CD4-positive, CD25-positive, alpha-beta regulatory T cell (primary cell): ENCODE results near the gene DEXI. TPM values are rescaled to one million over a fixed set of nuclear protein-coding genes. Genes with fewer than 3 reads are reported as not detected.

Experiments
- ATAC-seq, 2 donors: fragments of 150-1000 bp; cut with Tn5 transposase; one replicate each; pipeline ENCODE4 v1.10.0; 2021; ENCODE audit warnings: low read depth in 2 of 2, moderate number of reproducible peaks in 2 of 2, moderate library complexity in 1 of 2
- DNase-seq, 3 donors: peaks; one replicate each; pipeline versions ENCODE4 v3.0.0 to v3.0.0-alpha.2; 2012 to 2022; ENCODE audit warnings: mixed read lengths in 1 of 3
- H3K27ac ChIP-seq: one replicate; pipeline ENCODE4 v1.7.0; 2013; ENCODE audit warnings: mild to moderate bottlenecking, low read length; ENCODE audit not compliant: insufficient read depth, poor library complexity, severe bottlenecking
- H3K27me3 ChIP-seq: one replicate; pipeline ENCODE4 v1.7.0; 2013; ENCODE audit warnings: low read length; ENCODE audit not compliant: control insufficient read depth, insufficient read depth
- H3K36me3 ChIP-seq: one replicate; pipeline ENCODE4 v1.7.0; 2013; ENCODE audit warnings: mild to moderate bottlenecking, low read length, moderate library complexity; ENCODE audit not compliant: control insufficient read depth, insufficient read depth
- H3K4me1 ChIP-seq: 2 replicates; pipeline ENCODE4 v1.7.0; 2013; ENCODE audit warnings: mild to moderate bottlenecking, low read length; ENCODE audit not compliant: insufficient read depth, control insufficient read depth, poor library complexity, severe bottlenecking
- H3K4me3 ChIP-seq: one replicate; pipeline ENCODE4 v1.7.0; 2013; ENCODE audit warnings: low read depth, mild to moderate bottlenecking, low read length, moderate library complexity
- H3K9me3 ChIP-seq, 2 experiments: 1 replicate in 1 of 2; 2 replicates in 1 of 2; pipeline ENCODE4 v1.7.0; 2013; ENCODE audit warnings: low read length in 2 of 2, mild to moderate bottlenecking in 1 of 2, moderate library complexity in 1 of 2; ENCODE audit not compliant: control insufficient read depth in 2 of 2
- H3K27ac Mint-ChIP-seq, 3 donors: one replicate each; pipeline ENCODE4 v1.8.0; 2020 to 2022; ENCODE audit warnings: mild to moderate bottlenecking in 3 of 3, mixed read lengths in 3 of 3, moderate library complexity in 2 of 3
- H3K27me3 Mint-ChIP-seq: one replicate; pipeline ENCODE4 v1.8.0; 2022; ENCODE audit warnings: mild to moderate bottlenecking, mixed read lengths
- H3K36me3 Mint-ChIP-seq: one replicate; pipeline ENCODE4 v1.8.0; 2020; ENCODE audit warnings: mixed read lengths
- H3K4me1 Mint-ChIP-seq, 4 donors: one replicate each; pipeline ENCODE4 v1.8.0; 2020 to 2022; ENCODE audit warnings: mixed read lengths in 4 of 4, mild to moderate bottlenecking in 1 of 4
- H3K4me3 Mint-ChIP-seq, 4 donors: one replicate each; pipeline ENCODE4 v1.8.0; 2020 to 2022; ENCODE audit warnings: mild to moderate bottlenecking in 4 of 4, mixed read lengths in 4 of 4, moderate library complexity in 3 of 4
- H3K9me3 Mint-ChIP-seq, 7 donors: one replicate each; pipeline ENCODE4 v1.8.0; 2020 to 2022; ENCODE audit warnings: mixed read lengths in 7 of 7, mild to moderate bottlenecking in 3 of 7, moderate library complexity in 2 of 7
- polyA plus RNA-seq, 4 donors: library from polyadenylated mRNA; unstranded; fragments of 300-500 nt; fragmentation: Illumina TruSeq; gene quantifications; one replicate each; pipeline ENCODE4 v1.2.3, GENCODE V29; 2021
- total RNA-seq: library from RNA; stranded (reverse); gene quantifications from one replicate; pipeline ENCODE4 v1.2.3, GENCODE V29; 2022

DEXI gene
- total RNA-seq (15.7 TPM), polyA plus RNA-seq (10 to 100 TPM; 49.4 to 53.5 (median 51.8) TPM)

DNA sequence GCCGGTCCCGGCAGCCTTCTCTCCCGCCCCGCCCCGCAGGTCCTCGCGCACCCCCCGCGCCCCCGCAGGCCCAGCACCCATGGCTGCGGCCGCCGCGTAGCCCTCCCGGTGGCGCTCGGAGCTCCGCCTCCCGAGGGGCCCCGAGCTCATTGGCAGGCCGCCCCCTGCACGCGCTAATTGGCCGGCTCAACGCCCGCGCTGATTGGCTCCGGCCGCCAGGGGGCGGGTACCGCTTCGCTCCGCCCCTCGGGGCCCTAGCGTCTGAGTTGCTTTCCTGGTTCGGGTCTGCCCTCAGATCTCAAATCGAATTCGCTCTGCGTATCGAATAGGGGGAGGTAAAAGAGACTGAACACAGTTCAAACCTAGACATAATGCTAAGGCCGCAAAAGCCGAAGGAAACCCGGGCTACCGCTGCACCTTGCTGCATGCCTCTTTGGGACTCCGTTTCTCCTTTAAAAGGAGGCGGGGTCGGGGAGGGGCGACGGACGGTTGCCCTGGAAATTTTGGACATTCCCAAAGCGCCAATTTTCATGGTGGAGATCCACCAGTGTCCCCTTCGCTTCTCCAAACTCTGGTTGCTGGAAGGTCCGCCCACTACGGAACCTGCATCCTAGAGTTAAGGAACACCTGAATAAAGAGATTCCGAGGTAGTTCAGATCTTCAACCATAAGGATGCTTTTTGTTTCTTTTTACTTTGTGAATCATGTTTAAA is at the start of gene DEXI:
Gene DEXI (minus strand): TSS at position 117 of the 712 bp plus-strand sequence. CDS start 463 bp downstream, outside the sequence.
- ATAC-seq (peak; percentile 75 to 83), DNase-seq (peak; percentile 93 to 95 (median 93))
- H3K27me3 Mint-ChIP-seq, result no peaks in the 10 kb centered on the region
- Histone ChIP-seq H3K9me3 (no peaks in the 10 kb centered on the region), H3K4me1 (peaks cover 73% of the 10 kb centered on the region), H3K27ac (peak within 1 kb of the TSS; percentile 41), H3K27me3 (no peaks in the 10 kb centered on the region), H3K36me3 (no peaks in the 10 kb centered on the region), H3K4me3 (peak within 1 kb of the TSS; percentile 87)
- peak within 1 kb of the TSS; percentile 90 to 98 (median 94) for H3K4me3 Mint-ChIP-seq
- H3K27ac Mint-ChIP-seq, result peak within 1 kb of the TSS in 2 of 3 donors; percentile 73 to 86
- peaks cover 0 to 1% (median 0%) of the 10 kb centered on the region in 7 donors for H3K9me3 Mint-ChIP-seq
- no peaks in the 10 kb centered on the region for H3K36me3 Mint-ChIP-seq
- peaks cover 23 to 90% (median 64%) of the 10 kb centered on the region in 4 donors for H3K4me1 Mint-ChIP-seq

DNA sequence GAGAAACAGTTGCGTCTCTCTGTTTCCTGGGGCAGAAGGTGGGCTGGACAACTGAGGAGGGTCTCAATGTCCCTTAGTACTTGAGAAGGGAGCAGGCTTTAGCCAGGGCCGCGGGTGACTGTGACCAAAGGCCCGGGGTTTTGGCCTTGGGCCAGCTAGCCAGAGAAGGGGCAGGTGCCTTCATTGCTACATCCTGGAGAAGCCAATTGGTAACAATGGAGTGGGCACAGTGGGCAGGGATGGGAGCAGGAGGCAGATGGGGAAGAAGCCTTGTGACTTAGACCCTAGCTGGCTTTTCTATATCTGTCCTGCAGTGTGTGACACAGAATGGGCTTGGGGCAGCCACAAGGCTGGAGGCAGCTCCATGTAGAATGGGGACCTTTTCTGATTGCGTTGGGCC is 48.1 kb upstream of the DEXI start:
- Mint-ChIP-seq H3K27ac (peak overlapping the region in 1 of 3 donors; percentile 35), H3K36me3 (peaks cover 47% of the 10 kb centered on the region), H3K9me3 (no peaks in the 10 kb centered on the region), H3K4me1 (peaks cover 21 to 50% (median 35%) of the 10 kb centered on the region in 4 donors), H3K27me3 (no peaks in the 10 kb centered on the region), H3K4me3 (no peak overlapping the region)
- DNase-seq (no peak), ATAC-seq (no peak)
- H3K27me3 ChIP-seq, result no peaks in the 10 kb centered on the region
- peaks cover 23% of the 10 kb centered on the region for H3K4me1 ChIP-seq
- no peak overlapping the region for H3K4me3 ChIP-seq
- peaks cover 13% of the 10 kb centered on the region for H3K36me3 ChIP-seq
- H3K27ac ChIP-seq, result no peak overlapping the region
- no peaks in the 10 kb centered on the region for H3K9me3 ChIP-seq

DNA sequence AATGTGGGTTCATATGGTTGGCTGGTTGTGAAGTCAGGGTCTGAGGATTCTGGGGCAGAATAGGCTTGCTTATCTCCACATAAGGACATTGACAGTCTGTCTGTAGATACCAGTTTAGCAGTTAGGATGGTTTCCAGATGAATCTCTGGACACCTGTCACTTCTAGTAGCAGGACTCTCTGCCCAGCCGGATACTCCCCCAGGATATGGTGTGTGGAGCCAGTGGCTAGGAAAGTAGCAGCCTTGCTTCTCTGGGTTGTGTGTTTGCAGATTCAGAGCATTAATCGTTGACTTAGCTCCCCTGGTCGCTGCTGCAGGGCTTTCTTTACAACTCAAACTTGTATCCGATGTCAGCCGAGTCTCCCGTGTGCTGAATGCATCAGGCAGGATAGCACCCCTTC is 47.3 kb upstream of the DEXI start:
- Histone ChIP-seq H3K36me3 (peaks cover 13% of the 10 kb centered on the region), H3K27me3 (no peaks in the 10 kb centered on the region), H3K4me1 (peaks cover 23% of the 10 kb centered on the region), H3K4me3 (no peak overlapping the region), H3K27ac (no peak overlapping the region), H3K9me3 (no peaks in the 10 kb centered on the region)
- peak overlapping the region in 2 of 3 donors; percentile 17 to 78 for H3K27ac Mint-ChIP-seq
- H3K9me3 Mint-ChIP-seq, result no peaks in the 10 kb centered on the region
- DNase-seq (no peak), ATAC-seq (no peak)
- H3K27me3 Mint-ChIP-seq, result no peaks in the 10 kb centered on the region
- peaks cover 22 to 51% (median 34%) of the 10 kb centered on the region in 4 donors for H3K4me1 Mint-ChIP-seq
- no peak overlapping the region for H3K4me3 Mint-ChIP-seq
- H3K36me3 Mint-ChIP-seq, result peaks cover 42% of the 10 kb centered on the region

DNA sequence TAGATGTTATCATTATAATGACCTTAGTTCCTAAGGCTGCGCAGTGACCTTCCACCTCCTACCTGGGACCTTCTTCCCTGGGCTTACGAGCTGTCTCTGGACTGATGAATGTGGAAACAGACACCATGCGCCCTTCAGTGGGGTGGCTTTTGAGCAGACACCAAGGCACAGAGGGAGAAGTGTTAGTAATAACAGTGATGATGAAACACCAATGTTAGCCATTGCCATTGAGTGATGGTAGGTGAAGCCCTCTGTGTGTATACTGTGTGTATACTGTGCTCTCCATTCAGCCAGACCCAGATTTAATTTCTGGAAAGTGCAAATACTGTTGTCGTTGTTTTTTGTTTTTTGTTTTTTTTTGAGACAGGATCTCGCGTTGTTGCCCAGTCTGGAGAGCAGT is 46.6 kb upstream of the DEXI start:
- Mint-ChIP-seq H3K27ac (peak overlapping the region in 2 of 3 donors; percentile 17 to 78), H3K27me3 (no peaks in the 10 kb centered on the region), H3K4me3 (peak overlapping the region in 3 of 4 donors; percentile 15 to 71 (median 24)), H3K4me1 (peaks cover 27 to 58% (median 39%) of the 10 kb centered on the region in 4 donors), H3K36me3 (peaks cover 39% of the 10 kb centered on the region), H3K9me3 (no peaks in the 10 kb centered on the region)
- Histone ChIP-seq H3K4me1 (peaks cover 23% of the 10 kb centered on the region), H3K9me3 (no peaks in the 10 kb centered on the region), H3K4me3 (peak overlapping the region; percentile 68), H3K27ac (peak overlapping the region; percentile 10), H3K27me3 (no peaks in the 10 kb centered on the region), H3K36me3 (peaks cover 13% of the 10 kb centered on the region)
- ATAC-seq (no peak), DNase-seq (no peak)

DNA sequence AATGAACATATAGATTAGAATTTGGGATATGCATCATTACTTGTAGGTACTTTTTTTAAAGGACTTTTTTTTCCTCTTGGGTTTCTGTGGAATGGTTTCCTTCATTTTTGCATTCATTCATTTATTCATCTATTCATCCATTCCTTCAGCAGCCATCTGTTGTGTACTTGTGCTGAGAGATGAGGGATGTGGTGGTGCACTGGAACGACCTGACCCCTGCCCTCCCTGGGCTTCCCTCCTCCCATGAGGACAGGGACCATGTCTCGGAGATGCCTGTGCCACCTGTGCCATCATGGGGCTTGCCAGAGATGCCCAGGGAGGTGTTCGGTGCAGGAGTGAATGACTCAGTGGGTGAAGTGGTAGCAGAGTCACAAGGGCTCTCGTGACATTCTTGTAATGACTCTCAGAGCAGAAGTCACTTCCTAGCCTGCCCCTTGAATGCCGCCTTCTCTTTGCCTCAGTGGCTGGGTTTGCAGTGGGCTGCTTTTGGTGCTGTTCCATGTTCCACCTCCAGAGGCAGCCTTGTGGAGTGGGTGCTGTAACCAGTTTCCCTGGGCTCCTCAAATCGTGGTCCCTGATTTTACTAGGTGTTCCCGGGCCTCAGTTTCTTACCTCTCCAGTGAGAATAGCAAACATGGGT is 46.0 kb upstream of the DEXI start:
- no peaks in the 10 kb centered on the region for H3K9me3 ChIP-seq
- ATAC-seq, result peak; percentile 83 to 91
- H3K4me3 ChIP-seq, result peak overlapping the region; percentile 68
- H3K27me3 ChIP-seq, result no peaks in the 10 kb centered on the region
- Mint-ChIP-seq H3K27me3 (no peaks in the 10 kb centered on the region), H3K4me3 (peak overlapping the region; percentile 58 to 80 (median 70)), H3K9me3 (no peaks in the 10 kb centered on the region), H3K4me1 (peaks cover 27 to 62% (median 42%) of the 10 kb centered on the region in 4 donors), H3K27ac (peak overlapping the region; percentile 17 to 62 (median 59)), H3K36me3 (peaks cover 35% of the 10 kb centered on the region)
- peak overlapping the region; percentile 48 for H3K27ac ChIP-seq
- peaks cover 24% of the 10 kb centered on the region for H3K4me1 ChIP-seq
- H3K36me3 ChIP-seq, result peaks cover 11% of the 10 kb centered on the region
- DNase-seq, result peak in 2 of 3 donors; percentile 23 to 84

DNA sequence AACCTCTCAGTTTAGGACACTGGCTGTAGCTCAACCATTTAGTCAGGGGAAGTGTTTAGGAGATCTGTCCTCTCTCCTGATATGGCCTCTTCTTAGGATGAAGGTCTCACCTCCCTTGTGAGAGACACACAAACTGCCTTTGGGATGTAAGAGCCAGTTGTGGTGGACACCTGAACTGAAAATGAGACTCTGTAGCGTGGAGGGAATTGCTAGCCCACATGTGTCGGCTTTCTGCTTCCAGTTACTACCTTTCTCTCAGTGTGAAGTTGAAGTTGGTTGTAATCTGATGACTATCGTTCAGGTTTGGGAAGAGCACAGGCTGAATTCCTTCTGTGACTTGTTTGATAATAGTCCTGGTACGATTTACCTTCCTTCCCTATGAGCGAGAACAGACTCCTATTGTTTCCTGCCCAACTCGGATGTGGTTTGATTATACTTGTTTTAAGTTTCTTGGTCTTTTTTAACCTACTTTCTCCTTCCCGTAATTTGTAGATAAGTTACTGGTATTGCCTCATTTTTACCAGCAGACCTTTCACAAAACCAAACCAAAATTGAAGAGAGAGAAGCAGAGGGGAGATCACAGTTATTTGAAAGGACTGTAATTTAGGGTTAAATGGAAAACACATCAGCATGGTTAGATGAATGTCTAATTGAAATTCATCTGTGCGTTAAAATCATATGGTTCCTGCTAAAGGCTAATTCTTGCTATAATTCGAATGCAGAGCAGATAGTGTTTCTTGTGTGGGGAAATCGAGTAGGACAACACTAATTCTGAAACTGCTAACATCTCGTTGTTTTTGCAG is 45.3 kb upstream of the DEXI start:
- peaks cover 35% of the 10 kb centered on the region for H3K36me3 Mint-ChIP-seq
- no peaks in the 10 kb centered on the region for H3K9me3 Mint-ChIP-seq

DNA sequence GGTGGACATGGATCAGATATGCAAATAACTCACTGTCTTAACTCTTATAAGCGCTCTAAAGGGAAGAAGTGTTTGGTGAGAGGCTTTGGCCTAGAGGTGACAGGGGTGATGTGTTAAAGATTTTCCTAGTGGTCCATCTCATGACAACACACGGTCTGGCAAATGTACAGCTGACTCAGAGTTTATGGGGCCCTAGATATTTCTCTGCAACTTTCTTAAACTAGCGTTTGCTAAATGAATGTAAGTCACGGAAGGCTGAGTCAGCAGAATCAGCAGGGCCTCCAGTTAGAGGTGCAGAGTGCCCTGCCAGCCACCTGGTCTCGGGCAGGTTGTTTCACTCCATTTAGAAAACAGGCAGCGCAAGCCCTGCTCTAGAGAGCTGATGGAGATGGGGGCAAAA is 42.2 kb upstream of the DEXI start:
- Histone ChIP-seq H3K36me3 (peaks cover 10% of the 10 kb centered on the region), H3K4me1 (peaks cover 40% of the 10 kb centered on the region), H3K9me3 (no peaks in the 10 kb centered on the region), H3K27ac (no peak overlapping the region), H3K27me3 (no peaks in the 10 kb centered on the region), H3K4me3 (no peak overlapping the region)
- peak overlapping the region in 1 of 3 donors; percentile 4 for H3K27ac Mint-ChIP-seq
- peak in 1 of 3 donors; percentile 31 for DNase-seq
- no peak for ATAC-seq
- H3K9me3 Mint-ChIP-seq, result no peaks in the 10 kb centered on the region
- peak overlapping the region in 1 of 4 donors; percentile 14 for H3K4me3 Mint-ChIP-seq
- no peaks in the 10 kb centered on the region for H3K27me3 Mint-ChIP-seq
- H3K36me3 Mint-ChIP-seq, result peaks cover 21% of the 10 kb centered on the region
- peaks cover 26 to 63% (median 44%) of the 10 kb centered on the region in 4 donors for H3K4me1 Mint-ChIP-seq

More for the DNA sequence above, 45.3 kb upstream of the DEXI start:
- no peaks in the 10 kb centered on the region for H3K27me3 ChIP-seq
- peak overlapping the region; percentile 48 for H3K27ac ChIP-seq
- H3K4me1 ChIP-seq, result peaks cover 31% of the 10 kb centered on the region
- Mint-ChIP-seq H3K27me3 (no peaks in the 10 kb centered on the region), H3K4me1 (peaks cover 31 to 70% (median 47%) of the 10 kb centered on the region in 4 donors), H3K4me3 (peak overlapping the region; percentile 58 to 80 (median 70)), H3K27ac (peak overlapping the region; percentile 7 to 62 (median 17))
- peaks cover 11% of the 10 kb centered on the region for H3K36me3 ChIP-seq
- peak overlapping the region; percentile 68 for H3K4me3 ChIP-seq
- ATAC-seq (peak; percentile 23 to 27), DNase-seq (peak in 2 of 3 donors; percentile 18 to 78)
- no peaks in the 10 kb centered on the region for H3K9me3 ChIP-seq
